ENCODE measurements around the gene ART1.

- TF ChIP-seq POLR2AphosphoS5 (IDR thresholded peaks at IDR 0.05; ENCODE audit: low read depth, low read length) (no peak), TAF1 (IDR thresholded peaks at IDR 0.05; ENCODE audit: borderline replicate concordance, insufficient read depth, low read length) (no peak), SIN3A (IDR thresholded peaks at IDR 0.05; ENCODE audit: borderline replicate concordance, insufficient read depth, low read length) (no peak)
- TF ChIP-seq, protein P1, sequence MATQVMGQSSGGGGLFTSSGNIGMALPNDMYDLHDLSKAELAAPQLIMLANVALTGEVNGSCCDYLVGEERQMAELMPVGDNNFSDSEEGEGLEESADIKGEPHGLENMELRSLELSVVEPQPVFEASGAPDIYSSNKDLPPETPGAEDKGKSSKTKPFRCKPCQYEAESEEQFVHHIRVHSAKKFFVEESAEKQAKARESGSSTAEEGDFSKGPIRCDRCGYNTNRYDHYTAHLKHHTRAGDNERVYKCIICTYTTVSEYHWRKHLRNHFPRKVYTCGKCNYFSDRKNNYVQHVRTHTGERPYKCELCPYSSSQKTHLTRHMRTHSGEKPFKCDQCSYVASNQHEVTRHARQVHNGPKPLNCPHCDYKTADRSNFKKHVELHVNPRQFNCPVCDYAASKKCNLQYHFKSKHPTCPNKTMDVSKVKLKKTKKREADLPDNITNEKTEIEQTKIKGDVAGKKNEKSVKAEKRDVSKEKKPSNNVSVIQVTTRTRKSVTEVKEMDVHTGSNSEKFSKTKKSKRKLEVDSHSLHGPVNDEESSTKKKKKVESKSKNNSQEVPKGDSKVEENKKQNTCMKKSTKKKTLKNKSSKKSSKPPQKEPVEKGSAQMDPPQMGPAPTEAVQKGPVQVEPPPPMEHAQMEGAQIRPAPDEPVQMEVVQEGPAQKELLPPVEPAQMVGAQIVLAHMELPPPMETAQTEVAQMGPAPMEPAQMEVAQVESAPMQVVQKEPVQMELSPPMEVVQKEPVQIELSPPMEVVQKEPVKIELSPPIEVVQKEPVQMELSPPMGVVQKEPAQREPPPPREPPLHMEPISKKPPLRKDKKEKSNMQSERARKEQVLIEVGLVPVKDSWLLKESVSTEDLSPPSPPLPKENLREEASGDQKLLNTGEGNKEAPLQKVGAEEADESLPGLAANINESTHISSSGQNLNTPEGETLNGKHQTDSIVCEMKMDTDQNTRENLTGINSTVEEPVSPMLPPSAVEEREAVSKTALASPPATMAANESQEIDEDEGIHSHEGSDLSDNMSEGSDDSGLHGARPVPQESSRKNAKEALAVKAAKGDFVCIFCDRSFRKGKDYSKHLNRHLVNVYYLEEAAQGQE (IDR thresholded peaks at IDR 0.05; ENCODE audit: insufficient read depth in 1 of 2, low read depth in 2 of 2, low read length in 2 of 2): no peak
These were observed 18.5 kb upstream of the ART1 start for GRCh38 chr11:3626250-3626960.
